ENCODE data around the gene CLK3.

DNA sequence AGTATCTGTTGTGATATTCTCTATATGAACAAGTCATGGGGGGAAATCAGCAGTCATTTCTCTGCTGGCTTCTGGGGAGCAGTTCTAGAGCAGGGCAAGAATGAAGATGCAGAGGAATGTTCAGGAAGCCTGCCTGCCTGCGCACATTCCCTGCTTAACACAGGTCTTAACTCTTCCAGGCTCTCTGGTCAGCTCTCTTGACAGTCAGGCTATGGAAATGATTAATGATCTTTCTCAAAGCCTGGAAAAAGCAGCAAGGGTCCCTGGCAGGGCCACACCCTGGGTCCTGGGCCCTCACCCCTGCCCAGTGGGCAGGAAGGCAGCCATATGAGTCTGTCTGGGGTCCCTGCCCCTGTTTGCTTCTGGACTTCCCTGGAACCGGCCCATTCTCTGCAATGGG, 31.4 kb upstream of the CLK3 start:
- TF ChIP-seq, protein P1, sequence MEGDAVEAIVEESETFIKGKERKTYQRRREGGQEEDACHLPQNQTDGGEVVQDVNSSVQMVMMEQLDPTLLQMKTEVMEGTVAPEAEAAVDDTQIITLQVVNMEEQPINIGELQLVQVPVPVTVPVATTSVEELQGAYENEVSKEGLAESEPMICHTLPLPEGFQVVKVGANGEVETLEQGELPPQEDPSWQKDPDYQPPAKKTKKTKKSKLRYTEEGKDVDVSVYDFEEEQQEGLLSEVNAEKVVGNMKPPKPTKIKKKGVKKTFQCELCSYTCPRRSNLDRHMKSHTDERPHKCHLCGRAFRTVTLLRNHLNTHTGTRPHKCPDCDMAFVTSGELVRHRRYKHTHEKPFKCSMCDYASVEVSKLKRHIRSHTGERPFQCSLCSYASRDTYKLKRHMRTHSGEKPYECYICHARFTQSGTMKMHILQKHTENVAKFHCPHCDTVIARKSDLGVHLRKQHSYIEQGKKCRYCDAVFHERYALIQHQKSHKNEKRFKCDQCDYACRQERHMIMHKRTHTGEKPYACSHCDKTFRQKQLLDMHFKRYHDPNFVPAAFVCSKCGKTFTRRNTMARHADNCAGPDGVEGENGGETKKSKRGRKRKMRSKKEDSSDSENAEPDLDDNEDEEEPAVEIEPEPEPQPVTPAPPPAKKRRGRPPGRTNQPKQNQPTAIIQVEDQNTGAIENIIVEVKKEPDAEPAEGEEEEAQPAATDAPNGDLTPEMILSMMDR (IDR thresholded peaks at IDR 0.05): no peak
- no peak for TF ChIP-seq POLR2A (IDR thresholded peaks at IDR 0.05)

All from Peyer's patch (tissue), 4 donors.